ENCODE results near the gene KLHDC7A.

The KLHDC7A gene

GRCh38 chr1:18463984-18464664 lies 16.6 kb upstream of the KLHDC7A start:
- TF ChIP-seq CTCF (IDR thresholded peaks at IDR 0.05; ENCODE audit: insufficient read depth, low read length, poor library complexity, severe bottlenecking) (no peak), EZH2phosphoT487 (conservative IDR thresholded peaks at IDR 0.05; ENCODE audit: low read length) (no peak)

GRCh38 chr1:18464665-18465050 lies 16.1 kb upstream of the KLHDC7A start:
- Histone ChIP-seq H3K79me2 (ENCODE audit: insufficient read depth, low read length) (no peaks in the 10 kb centered on the region), H3K9me2 (replicated peaks; ENCODE audit: insufficient read depth, low read length) (no peaks in the 10 kb centered on the region), H3K4me3 (ENCODE audit: insufficient read depth, low read length, poor library complexity, severe bottlenecking) (no peak overlapping the region), H2AFZ (ENCODE audit: low read depth, low read length, severe bottlenecking) (no peak overlapping the region), H3K27me3 (ENCODE audit: low read length) (no peaks in the 10 kb centered on the region), H3K9me3 (ENCODE audit: insufficient read depth, low read length) (no peaks in the 10 kb centered on the region), H3F3A (ENCODE audit: insufficient read depth) (no peaks in the 10 kb centered on the region), H3K27ac (ENCODE audit: low read depth, low read length) (no peak overlapping the region), H3K9ac (ENCODE audit: low read length) (no peak overlapping the region), H3K4me2 (ENCODE audit: low read depth, low read length, poor library complexity, severe bottlenecking) (no peak overlapping the region), H4K20me1 (ENCODE audit: low read depth, low read length) (no peaks in the 10 kb centered on the region), H3K36me3 (ENCODE audit: low read length) (no peaks in the 10 kb centered on the region)
- TF ChIP-seq EZH2phosphoT487 (conservative IDR thresholded peaks at IDR 0.05; ENCODE audit: low read length), result no peak
- TF ChIP-seq CTCF (IDR thresholded peaks at IDR 0.05; ENCODE audit: insufficient read depth, low read length, poor library complexity, severe bottlenecking), result no peak

More at GRCh38 chr1:18463984-18464664, 16.6 kb upstream of the KLHDC7A start:
- Histone ChIP-seq H3K9ac (ENCODE audit: low read length) (no peak overlapping the region), H3K4me3 (ENCODE audit: insufficient read depth, low read length, poor library complexity, severe bottlenecking) (no peak overlapping the region), H3K4me2 (ENCODE audit: low read depth, low read length, poor library complexity, severe bottlenecking) (no peak overlapping the region), H3K79me2 (ENCODE audit: insufficient read depth, low read length) (no peaks in the 10 kb centered on the region), H2AFZ (ENCODE audit: low read depth, low read length, severe bottlenecking) (no peak overlapping the region), H3K27me3 (ENCODE audit: low read length) (0 out of 2 replicates have a peak, but pooled peaks cover under 1% of the 10 kb centered on the region), H3F3A (ENCODE audit: insufficient read depth) (no peaks in the 10 kb centered on the region), H3K9me3 (ENCODE audit: insufficient read depth, low read length) (no peaks in the 10 kb centered on the region), H3K36me3 (ENCODE audit: low read length) (no peaks in the 10 kb centered on the region), H3K27ac (ENCODE audit: low read depth, low read length) (no peak overlapping the region), H3K9me2 (replicated peaks; ENCODE audit: insufficient read depth, low read length) (no peaks in the 10 kb centered on the region), H4K20me1 (ENCODE audit: low read depth, low read length) (no peaks in the 10 kb centered on the region)

GRCh38 chr1:18466676-18467075 lies 14.1 kb upstream of the KLHDC7A start:
- Histone ChIP-seq H3K4me3 (ENCODE audit: insufficient read depth, low read length, poor library complexity, severe bottlenecking) (no peak overlapping the region), H2AFZ (ENCODE audit: low read depth, low read length, severe bottlenecking) (no peak overlapping the region), H3K4me2 (ENCODE audit: low read depth, low read length, poor library complexity, severe bottlenecking) (no peak overlapping the region), H3K9ac (ENCODE audit: low read length) (no peak overlapping the region), H3K27me3 (ENCODE audit: low read length) (no peaks in the 10 kb centered on the region), H3K27ac (ENCODE audit: low read depth, low read length) (no peak overlapping the region), H3K79me2 (ENCODE audit: insufficient read depth, low read length) (no peaks in the 10 kb centered on the region), H3K9me3 (ENCODE audit: insufficient read depth, low read length) (no peaks in the 10 kb centered on the region), H3K9me2 (replicated peaks; ENCODE audit: insufficient read depth, low read length) (no peaks in the 10 kb centered on the region), H3K36me3 (ENCODE audit: low read length) (no peaks in the 10 kb centered on the region), H3F3A (ENCODE audit: insufficient read depth) (no peaks in the 10 kb centered on the region), H4K20me1 (ENCODE audit: low read depth, low read length) (no peaks in the 10 kb centered on the region)
- TF ChIP-seq CTCF (IDR thresholded peaks at IDR 0.05; ENCODE audit: insufficient read depth, low read length, poor library complexity, severe bottlenecking), result no peak
- TF ChIP-seq EZH2phosphoT487 (conservative IDR thresholded peaks at IDR 0.05; ENCODE audit: low read length), result no peak
